Uterus (tissue), 2 donors: Measurements from ENCODE around the gene LAPTM5.

Experiments used
- POLR2A ChIP-seq, 2 donors: fragments of 450-650 bp; IDR thresholded peaks; one replicate each; pipeline ENCODE4 v1.6.1; 2016; ENCODE audit warnings: antibody characterized with exemption in 2 of 2, mild to moderate bottlenecking in 1 of 2, moderate library complexity in 1 of 2
- TF ChIP-seq, protein P1 (sequence below), 4 experiments: fragments of 200-600 bp in 2 of 4; fragments of 450-650 bp in 2 of 4; sonication (generic) in 2 of 4; IDR thresholded peaks; one replicate each; pipeline ENCODE4 v1.5.1; 2016 to 2019; ENCODE audit warnings: antibody characterized with exemption in 4 of 4, mild to moderate bottlenecking in 2 of 4, moderate library complexity in 1 of 4

DNA sequence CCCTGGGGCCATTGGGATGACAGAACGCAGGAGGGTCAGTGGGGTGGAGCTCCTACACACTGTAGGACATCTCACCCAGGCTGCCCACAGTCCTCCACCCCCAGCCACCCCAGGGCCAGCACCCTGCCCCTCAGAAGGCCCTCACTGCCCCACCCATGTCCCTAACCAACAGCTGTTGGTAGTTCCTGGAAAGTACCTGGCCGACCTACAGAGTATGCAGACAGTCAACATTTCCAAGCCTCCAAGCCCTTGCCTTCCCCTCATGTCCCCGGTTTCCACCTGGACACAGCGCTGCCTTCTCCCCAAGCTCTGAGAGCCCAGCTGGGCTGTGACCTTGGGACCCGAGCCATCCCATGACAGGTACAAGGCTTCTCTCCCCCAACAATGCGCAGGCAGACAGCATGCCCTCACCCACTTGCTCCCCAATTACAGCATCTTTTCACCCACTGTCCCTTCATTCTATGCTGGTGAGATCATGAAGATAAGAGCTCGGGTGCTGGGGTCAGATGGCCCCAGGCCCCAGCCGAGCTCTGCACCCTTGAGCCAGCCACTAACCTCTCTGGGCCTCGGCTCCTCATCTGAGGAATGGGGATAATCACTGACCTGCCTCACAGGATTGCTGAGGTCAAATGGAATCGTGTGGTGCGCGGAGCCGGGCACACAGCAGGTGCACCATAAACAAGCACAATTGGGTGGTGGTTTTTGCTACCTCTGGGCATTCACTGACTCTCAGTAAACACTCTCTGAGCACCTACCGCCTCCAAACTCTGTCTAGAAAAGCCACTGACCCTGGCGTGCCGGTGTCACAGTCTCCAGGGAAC, 11.2 kb downstream of the LAPTM5 start:
- TF ChIP-seq, protein P1, sequence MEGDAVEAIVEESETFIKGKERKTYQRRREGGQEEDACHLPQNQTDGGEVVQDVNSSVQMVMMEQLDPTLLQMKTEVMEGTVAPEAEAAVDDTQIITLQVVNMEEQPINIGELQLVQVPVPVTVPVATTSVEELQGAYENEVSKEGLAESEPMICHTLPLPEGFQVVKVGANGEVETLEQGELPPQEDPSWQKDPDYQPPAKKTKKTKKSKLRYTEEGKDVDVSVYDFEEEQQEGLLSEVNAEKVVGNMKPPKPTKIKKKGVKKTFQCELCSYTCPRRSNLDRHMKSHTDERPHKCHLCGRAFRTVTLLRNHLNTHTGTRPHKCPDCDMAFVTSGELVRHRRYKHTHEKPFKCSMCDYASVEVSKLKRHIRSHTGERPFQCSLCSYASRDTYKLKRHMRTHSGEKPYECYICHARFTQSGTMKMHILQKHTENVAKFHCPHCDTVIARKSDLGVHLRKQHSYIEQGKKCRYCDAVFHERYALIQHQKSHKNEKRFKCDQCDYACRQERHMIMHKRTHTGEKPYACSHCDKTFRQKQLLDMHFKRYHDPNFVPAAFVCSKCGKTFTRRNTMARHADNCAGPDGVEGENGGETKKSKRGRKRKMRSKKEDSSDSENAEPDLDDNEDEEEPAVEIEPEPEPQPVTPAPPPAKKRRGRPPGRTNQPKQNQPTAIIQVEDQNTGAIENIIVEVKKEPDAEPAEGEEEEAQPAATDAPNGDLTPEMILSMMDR (IDR thresholded peaks at IDR 0.05) = no peak
- no peak for TF ChIP-seq POLR2A (IDR thresholded peaks at IDR 0.05)
